GM19324 (cell line): ENCODE data around the gene AGL.
"Not testable (repeated sequence)": the region's sequence is repeated elsewhere in the genome, so short reads cannot be mapped to it uniquely, and the experiment has no call there.

Source experiments
- ATAC-seq: cut with Tn5 transposase; IDR thresholded peaks from one replicate; pipeline ENCODE4 v1.9.1; 2021; ENCODE audit warnings: mild to moderate bottlenecking, moderate library complexity; ENCODE audit not compliant: unreplicated experiment, low FRiP score

The AGL gene

DNA sequence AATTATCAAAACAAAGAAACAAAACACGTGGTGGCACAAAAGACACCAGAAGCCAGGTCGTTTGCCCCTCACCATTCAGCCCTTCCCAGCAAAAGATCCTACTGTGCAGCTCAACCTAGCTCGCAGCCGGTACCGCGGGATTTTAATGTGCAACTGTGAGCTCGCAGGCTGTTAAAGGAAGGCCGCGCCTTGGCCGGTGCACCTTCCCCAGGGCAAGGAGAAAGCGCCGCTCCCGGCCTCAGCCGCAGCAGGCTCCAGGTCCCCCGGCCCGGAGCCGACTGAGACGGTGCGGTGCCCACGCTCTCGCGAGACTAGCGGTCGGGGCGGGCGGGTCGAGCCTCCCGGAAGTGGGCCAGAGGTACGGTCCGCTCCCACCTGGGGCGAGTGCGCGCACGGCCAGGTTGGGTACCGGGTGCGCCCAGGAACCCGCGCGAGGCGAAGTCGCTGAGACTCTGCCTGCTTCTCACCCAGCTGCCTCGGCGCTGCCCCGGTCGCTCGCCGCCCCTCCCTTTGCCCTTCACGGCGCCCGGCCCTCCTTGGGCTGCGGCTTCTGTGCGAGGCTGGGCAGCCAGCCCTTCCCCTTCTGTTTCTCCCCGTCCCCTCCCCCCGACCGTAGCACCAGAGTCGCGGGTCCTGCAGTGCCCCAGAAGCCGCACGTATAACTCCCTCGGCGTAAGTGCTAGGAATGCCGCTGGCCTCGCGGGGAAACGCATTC lies at the start of gene AGL:
Gene AGL (plus strand): TSS at position 618 of the 715 bp plus-strand sequence. CDS start 682 bp downstream, outside the sequence.
- ATAC-seq: peak; percentile 100

- no peak for ATAC-seq
Observed at GRCh38 chr1:99801584-99801983, 48.6 kb upstream of the AGL start.

DNA sequence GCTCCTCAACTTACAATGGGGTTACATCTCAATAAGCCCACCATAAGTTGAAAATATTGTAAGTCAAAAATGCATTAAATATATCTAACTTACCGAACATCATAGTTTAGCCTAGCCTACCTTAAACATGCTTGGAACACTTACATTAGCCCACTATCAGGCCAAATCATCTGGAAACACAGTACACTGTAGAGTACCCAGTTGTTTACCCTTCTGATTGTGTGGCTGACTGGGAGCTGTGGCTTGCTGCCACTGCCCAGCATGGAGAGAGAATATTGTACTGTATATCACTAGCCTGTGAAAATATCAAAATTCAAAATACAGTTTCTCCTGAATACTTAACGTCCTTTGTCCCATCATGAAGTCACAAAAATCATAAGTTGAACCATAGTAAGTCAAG lies 43.3 kb upstream of the AGL start:
- no peak for ATAC-seq

- peak; percentile 65 for ATAC-seq
Observed at GRCh38 chr1:99808391-99809115, 41.6 kb upstream of the AGL start.

DNA sequence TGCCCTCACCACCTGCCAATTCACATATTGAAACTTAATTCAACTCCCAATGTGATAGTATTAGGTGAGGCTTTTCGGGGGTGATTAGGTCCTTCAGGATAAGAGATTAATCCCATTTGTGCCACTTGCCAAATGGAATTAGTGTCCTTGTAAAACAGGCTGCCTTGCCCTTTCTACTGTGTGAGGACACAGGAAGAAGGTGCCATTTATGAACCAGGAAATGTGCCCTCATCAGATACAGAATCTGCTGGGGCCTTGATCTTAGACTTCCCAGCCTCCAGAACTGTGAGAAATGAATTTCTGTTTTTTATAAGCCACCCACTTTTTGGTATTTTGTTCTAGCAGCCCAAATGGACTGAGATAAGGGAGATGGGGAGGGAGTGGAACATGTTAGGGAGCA lies 39.1 kb upstream of the AGL start:
- no peak for ATAC-seq

- no peak for ATAC-seq
Observed at GRCh38 chr1:99811747-99812146, 38.4 kb upstream of the AGL start.

- no peak for ATAC-seq
Observed at GRCh38 chr1:99814373-99814900, 35.7 kb upstream of the AGL start.

DNA sequence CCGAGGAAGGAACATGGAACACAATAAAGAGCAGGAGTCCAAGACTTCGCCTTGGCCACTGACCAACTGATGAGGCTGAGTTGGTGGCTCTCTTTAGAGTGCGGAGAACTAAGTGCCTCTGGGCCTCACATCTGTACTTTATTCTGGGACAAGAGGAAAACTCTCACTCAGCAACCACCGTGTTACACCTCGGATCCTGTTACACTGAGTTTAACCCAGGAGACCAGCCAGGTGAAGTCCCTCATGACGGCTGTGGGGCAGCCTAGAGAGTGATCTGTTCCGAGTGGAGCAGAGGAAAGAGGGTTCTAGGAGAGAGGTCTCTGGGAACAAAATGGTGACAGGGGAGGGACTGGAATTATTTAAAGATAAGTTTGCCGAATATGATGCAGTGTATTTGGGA lies 33.5 kb upstream of the AGL start:
- ATAC-seq: no peak

DNA sequence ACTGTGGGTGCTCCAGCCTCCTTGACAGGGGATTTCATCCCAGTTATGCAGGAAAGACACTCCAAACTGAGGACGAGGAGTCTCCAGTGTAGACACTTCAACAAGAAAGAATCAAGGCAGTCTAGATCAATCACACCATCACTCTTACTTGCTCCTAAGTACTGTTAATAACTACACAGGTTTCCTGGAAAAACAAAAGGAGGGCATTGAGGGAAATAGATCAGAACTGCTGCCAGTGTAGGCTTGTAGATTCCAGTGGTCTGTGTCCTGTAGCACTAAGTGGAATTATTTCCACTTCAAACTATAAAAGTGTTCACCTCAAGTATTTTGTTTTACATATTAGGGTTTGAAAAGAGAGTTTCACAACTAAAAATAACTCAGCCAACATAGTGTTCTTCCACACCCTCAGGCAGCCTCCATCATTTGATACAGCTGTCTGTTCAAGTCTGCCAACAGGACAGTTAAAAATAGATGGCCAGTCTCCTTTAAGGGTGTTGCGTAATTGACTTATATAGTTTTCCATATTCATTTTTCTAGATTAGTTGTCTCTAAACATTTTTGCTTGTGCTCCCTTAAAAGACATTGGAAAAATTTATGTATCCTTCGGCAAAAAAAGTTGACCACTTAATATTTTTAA lies 32.0 kb upstream of the AGL start:
- no peak for ATAC-seq

GRCh38 chr1:99820546-99820945 lies 29.6 kb upstream of the AGL start:
- ATAC-seq: peak; percentile 68

DNA sequence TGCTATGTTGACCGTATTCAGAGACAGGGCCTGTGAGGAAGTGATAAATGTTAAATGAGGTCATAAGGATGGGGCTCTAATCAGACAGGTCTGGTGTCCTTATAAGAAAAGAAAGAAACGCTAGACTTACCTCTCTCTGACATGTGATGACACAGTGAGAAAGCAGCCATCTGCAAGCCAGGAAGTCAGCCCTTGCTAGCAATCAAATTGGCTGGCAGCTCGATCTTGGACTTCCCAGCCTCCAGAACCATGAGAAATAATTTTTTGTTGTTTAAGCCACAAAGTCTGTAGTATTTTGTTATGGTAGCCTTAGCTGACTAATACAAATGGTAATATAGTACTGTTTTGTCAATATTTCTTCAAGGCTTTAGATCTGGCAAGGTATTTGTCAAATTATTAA lies 25.1 kb upstream of the AGL start:
- no peak for ATAC-seq

GRCh38 chr1:99825702-99826101 lies 24.5 kb upstream of the AGL start:
- no peak for ATAC-seq

- no peak for ATAC-seq
Observed at GRCh38 chr1:99827970-99828369, 22.2 kb upstream of the AGL start.

DNA sequence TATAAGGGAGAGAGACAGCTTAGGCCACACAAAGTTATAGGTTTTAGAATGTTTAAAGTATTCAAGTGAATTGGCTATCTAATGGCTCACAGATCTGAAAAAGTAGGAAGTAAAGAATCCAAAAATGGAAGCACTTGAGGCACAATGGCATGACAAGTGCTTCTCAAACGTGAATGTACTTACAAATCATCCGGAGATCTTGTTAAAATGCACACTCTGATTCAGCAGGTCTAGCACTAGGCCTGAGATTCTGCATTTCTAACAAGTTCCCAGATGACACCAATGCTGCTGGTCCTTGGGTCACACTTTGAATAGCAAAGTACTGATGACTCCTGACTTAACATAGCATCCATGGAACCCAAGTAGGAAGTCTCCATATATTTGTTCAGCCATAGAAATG lies 20.9 kb upstream of the AGL start:
- ATAC-seq: no peak

DNA sequence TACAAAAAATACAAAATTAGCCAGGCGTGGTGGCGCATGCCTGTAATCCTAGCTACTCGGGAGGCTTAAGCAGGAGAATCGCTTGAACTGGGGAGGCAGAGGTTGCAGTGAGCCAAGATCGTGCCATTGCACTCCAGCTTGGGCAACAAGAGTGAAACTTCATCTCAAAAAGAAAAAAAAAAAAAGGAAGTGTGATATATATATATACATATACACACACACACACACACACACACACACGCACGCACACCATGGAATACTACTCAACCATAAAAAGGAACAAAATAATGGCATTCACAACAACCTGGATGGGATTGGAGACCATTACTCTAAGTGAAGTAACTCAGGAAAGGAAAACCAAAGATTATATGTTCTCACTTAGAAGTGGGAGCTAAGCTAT lies 16.2 kb upstream of the AGL start:
- ATAC-seq: not testable (repeated sequence)

GRCh38 chr1:99836171-99837103 lies 13.7 kb upstream of the AGL start:
- ATAC-seq: not testable (repeated sequence)

- ATAC-seq: not testable (repeated sequence)
Observed at GRCh38 chr1:99840353-99840752, 9.8 kb upstream of the AGL start.

- ATAC-seq: no peak
Observed at GRCh38 chr1:99843760-99844159, 6.4 kb upstream of the AGL start.

GRCh38 chr1:99845201-99845600 lies 5.0 kb upstream of the AGL start:
- not testable (repeated sequence) for ATAC-seq

DNA sequence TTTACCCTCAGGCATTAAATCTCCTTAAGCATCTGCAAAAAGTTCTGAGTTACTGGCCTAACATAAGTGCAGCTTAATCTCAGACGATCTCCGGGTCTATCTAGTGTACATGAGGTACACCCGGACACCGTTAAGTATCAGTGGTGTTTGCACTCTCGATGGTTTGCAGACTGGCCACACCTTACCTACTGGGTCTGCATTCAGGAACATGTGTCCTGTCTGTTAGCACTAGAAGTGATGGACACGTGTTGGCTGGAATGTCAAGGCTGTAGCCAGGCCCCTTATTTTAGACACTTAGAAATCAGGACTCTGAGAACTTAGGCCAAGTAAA lies 783 bp upstream of the AGL start:
- no peak for ATAC-seq
